HEK293 (cell line): ENCODE results near the gene HMGCS1.

ENCODE experiments used
- CTCF ChIA-PET: fragments of 350-600 bp; formaldehyde crosslinking; extraction: SDS; loops from one replicate; lab custom pipeline; 2021; ENCODE audit warnings: antibody characterized with exemption; lab: Yijun Ruan, JAX
- POLR2A ChIA-PET: fragments of 300-600 bp; formaldehyde crosslinking; extraction: SDS; loops from one replicate; lab custom pipeline; 2020; ENCODE audit warnings: antibody characterized with exemption, inconsistent platforms; lab: Yijun Ruan, JAX
- H3K27ac ChIP-seq: fragments of 200-500 bp; sonication (Bioruptor generic); 2 replicates; pipeline ENCODE4 v1.5.1; 2014; ENCODE audit warnings: low read depth, low read length, control low read depth, inconsistent platforms; ENCODE audit errors: extremely low read depth
- H3K36me3 ChIP-seq, 2 experiments: fragments of 200-500 bp in 1 of 2; sonication (Bioruptor generic) in 1 of 2; 1 replicate in 1 of 2; 2 replicates in 1 of 2; pipeline ENCODE4 v1.5.1; 2014 to 2017; ENCODE audit warnings: inconsistent platforms in 2 of 2, low read length in 2 of 2; ENCODE audit not compliant: control insufficient read depth in 2 of 2, insufficient read depth in 1 of 2
- H3K4me1 ChIP-seq: fragments of 200-500 bp; sonication (Bioruptor generic); 2 replicates; pipeline ENCODE4 v1.5.1; 2014; ENCODE audit warnings: mild to moderate bottlenecking, low read length, inconsistent platforms; ENCODE audit not compliant: control insufficient read depth, insufficient read depth
- H3K4me3 ChIP-seq: 2 replicates; pipeline ENCODE4 v1.5.1; 2011; ENCODE audit warnings: low read depth, mild to moderate bottlenecking, control low read depth, low read length, moderate library complexity
- H3K9me3 ChIP-seq: fragments of 200-500 bp; sonication (Bioruptor generic); 2 replicates; pipeline ENCODE4 v1.5.1; 2014; ENCODE audit warnings: low read depth, low read length, inconsistent platforms; ENCODE audit not compliant: control insufficient read depth, insufficient read depth
- GFI1B ChIP-seq: fragments of 450-650 bp; formaldehyde crosslinking; IDR thresholded peaks from 2 replicates; pipeline ENCODE4 v1.5.1; 2016; ENCODE audit warnings: missing biosample characterization, missing genetic modification characterization
- KLF16 ChIP-seq: fragments of 450-650 bp; formaldehyde crosslinking; IDR thresholded peaks from 2 replicates; pipeline ENCODE4 v1.5.1; 2017; ENCODE audit warnings: missing biosample characterization, missing genetic modification characterization
- MEIS1 ChIP-seq: sonication (generic); formaldehyde crosslinking; IDR thresholded peaks from 2 replicates; pipeline ENCODE4 v1.8.1; 2022; ENCODE audit warnings: missing genetic modification reagents, mild to moderate bottlenecking, borderline replicate concordance
- REPIN1 ChIP-seq: fragments of 450-650 bp; formaldehyde crosslinking; IDR thresholded peaks from 2 replicates; pipeline ENCODE4 v1.5.1; 2017; ENCODE audit warnings: missing biosample characterization, missing genetic modification characterization, low read depth
- SCRT2 ChIP-seq: fragments of 450-650 bp; formaldehyde crosslinking; IDR thresholded peaks from 2 replicates; pipeline ENCODE4 v1.5.1; 2016; ENCODE audit warnings: missing biosample characterization, missing genetic modification characterization
- ZBTB21 ChIP-seq: fragments of 450-650 bp; formaldehyde crosslinking; IDR thresholded peaks from 2 replicates; pipeline ENCODE4 v1.5.1; 2017; ENCODE audit warnings: missing biosample characterization, missing genetic modification characterization
- ZNF132 ChIP-seq: fragments of 450-650 bp; formaldehyde crosslinking; IDR thresholded peaks from 2 replicates; pipeline ENCODE4 v1.5.1; 2017; ENCODE audit warnings: missing biosample characterization, missing genetic modification characterization, borderline replicate concordance
- ZNF138 ChIP-seq: fragments of 450-650 bp; formaldehyde crosslinking; IDR thresholded peaks from 2 replicates; pipeline ENCODE4 v1.5.1; 2016; ENCODE audit warnings: missing biosample characterization, missing genetic modification characterization, borderline replicate concordance
- ZNF16 ChIP-seq: fragments of 450-650 bp; formaldehyde crosslinking; IDR thresholded peaks from 2 replicates; pipeline ENCODE4 v1.5.1; 2016; ENCODE audit warnings: low read depth, missing biosample characterization, missing genetic modification characterization
- ZNF175 ChIP-seq: fragments of 450-650 bp; formaldehyde crosslinking; IDR thresholded peaks from 2 replicates; pipeline ENCODE4 v1.5.1; 2016; ENCODE audit warnings: missing biosample characterization, missing genetic modification characterization
- ZNF239 ChIP-seq: fragments of 450-650 bp; formaldehyde crosslinking; IDR thresholded peaks from 2 replicates; pipeline ENCODE4 v1.5.1; 2016; ENCODE audit warnings: missing biosample characterization, missing genetic modification characterization
- ZNF24 ChIP-seq: fragments of 450-650 bp; formaldehyde crosslinking; IDR thresholded peaks from 2 replicates; pipeline ENCODE4 v1.5.1; 2016; ENCODE audit warnings: missing biosample characterization, missing genetic modification characterization
- ZNF302 ChIP-seq: fragments of 450-650 bp; formaldehyde crosslinking; IDR thresholded peaks from 2 replicates; pipeline ENCODE4 v1.5.1; 2016; ENCODE audit warnings: missing biosample characterization, missing genetic modification characterization, low read depth
- ZNF37A ChIP-seq: fragments of 450-650 bp; IDR thresholded peaks from 2 replicates; pipeline ENCODE4 v1.5.1; 2018; ENCODE audit warnings: missing biosample characterization, missing genetic modification characterization
- ZNF394 ChIP-seq: fragments of 450-650 bp; formaldehyde crosslinking; IDR thresholded peaks from 2 replicates; pipeline ENCODE4 v1.5.1; 2016; ENCODE audit warnings: missing biosample characterization, missing genetic modification characterization, mild to moderate bottlenecking, moderate library complexity, borderline replicate concordance
- ZNF501 ChIP-seq: fragments of 450-650 bp; formaldehyde crosslinking; IDR thresholded peaks from 2 replicates; pipeline ENCODE4 v1.5.1; 2016; ENCODE audit warnings: missing biosample characterization, missing genetic modification characterization
- ZNF549 ChIP-seq: fragments of 450-650 bp; IDR thresholded peaks from 2 replicates; pipeline ENCODE4 v1.5.1; 2018; ENCODE audit warnings: missing biosample characterization, missing genetic modification characterization, mild to moderate bottlenecking, inconsistent platforms, moderate library complexity
- ZNF596 ChIP-seq: fragments of 450-650 bp; IDR thresholded peaks from 2 replicates; pipeline ENCODE4 v1.5.0; 2018; ENCODE audit warnings: missing biosample characterization, mild to moderate bottlenecking, missing genetic modification characterization, moderate library complexity
- ZNF707 ChIP-seq: fragments of 450-650 bp; formaldehyde crosslinking; IDR thresholded peaks from 2 replicates; pipeline ENCODE4 v1.5.1; 2016; ENCODE audit warnings: missing biosample characterization, missing genetic modification characterization
- ZNF830 ChIP-seq: fragments of 450-650 bp; IDR thresholded peaks from 2 replicates; pipeline ENCODE4 v1.5.0; 2018; ENCODE audit warnings: missing biosample characterization, missing genetic modification characterization, low read depth, mild to moderate bottlenecking, moderate library complexity
- ZSCAN16 ChIP-seq: fragments of 450-650 bp; formaldehyde crosslinking; IDR thresholded peaks from 2 replicates; pipeline ENCODE4 v1.5.1; 2016; ENCODE audit warnings: missing biosample characterization, missing genetic modification characterization
- TF ChIP-seq, protein P1 (sequence below): fragments of 450-650 bp; formaldehyde crosslinking; IDR thresholded peaks from 2 replicates; pipeline ENCODE4 v1.5.1; 2016; ENCODE audit warnings: missing biosample characterization, missing genetic modification characterization
- TF ChIP-seq, protein P2 (sequence below): fragments of 450-650 bp; formaldehyde crosslinking; IDR thresholded peaks from 2 replicates; pipeline ENCODE4 v1.5.1; 2016; ENCODE audit warnings: missing biosample characterization, missing genetic modification characterization
- TF ChIP-seq, protein P3 (sequence below): fragments of 450-650 bp; formaldehyde crosslinking; IDR thresholded peaks from 2 replicates; pipeline ENCODE4 v1.5.1; 2017; ENCODE audit warnings: missing biosample characterization, missing genetic modification characterization

HMGCS1 gene

DNA sequence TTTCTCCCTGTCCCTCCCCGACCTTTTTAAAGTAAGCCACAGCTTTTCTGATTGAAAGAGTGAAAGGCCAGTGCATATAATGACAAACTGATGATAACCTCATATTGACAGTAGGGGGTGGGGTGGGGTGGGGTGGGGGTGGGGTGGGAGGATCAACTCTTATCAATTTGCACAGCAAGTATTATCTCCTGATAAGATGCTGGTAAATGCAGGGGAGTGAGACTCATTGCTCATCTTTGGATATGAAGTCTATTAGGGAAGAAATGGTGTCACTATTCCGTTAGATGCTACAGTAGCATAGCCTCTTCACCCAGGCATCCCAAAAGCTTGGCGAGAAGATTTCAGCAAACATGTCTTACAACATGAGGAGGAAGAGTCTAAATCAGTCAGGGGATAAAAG, 38.9 kb upstream of the HMGCS1 start:
- POLR2A ChIA-PET = interaction anchor here (0.7 kb wide), 1 partner anchor 447 kb away, joined by 5 read pairs; no protein-coding TSS in a partner anchor
- Histone ChIP-seq H3K4me3 (no peak overlapping the region), H3K4me1 (no peaks in the 10 kb centered on the region), H3K27ac (no peak overlapping the region), H3K9me3 (no peaks in the 10 kb centered on the region), H3K36me3 (no peaks in the 10 kb centered on the region)
- CTCF ChIA-PET = interaction anchor here (0.6 to 2.0 kb wide), 3 partner anchors 21 to 212 kb away, joined by 3 to 6 read pairs (median 4); no protein-coding TSS in a partner anchor
- no peak for TF ChIP-seq ZNF501
- TF ChIP-seq KLF16 (tag by site-specific recombination) = no peak

DNA sequence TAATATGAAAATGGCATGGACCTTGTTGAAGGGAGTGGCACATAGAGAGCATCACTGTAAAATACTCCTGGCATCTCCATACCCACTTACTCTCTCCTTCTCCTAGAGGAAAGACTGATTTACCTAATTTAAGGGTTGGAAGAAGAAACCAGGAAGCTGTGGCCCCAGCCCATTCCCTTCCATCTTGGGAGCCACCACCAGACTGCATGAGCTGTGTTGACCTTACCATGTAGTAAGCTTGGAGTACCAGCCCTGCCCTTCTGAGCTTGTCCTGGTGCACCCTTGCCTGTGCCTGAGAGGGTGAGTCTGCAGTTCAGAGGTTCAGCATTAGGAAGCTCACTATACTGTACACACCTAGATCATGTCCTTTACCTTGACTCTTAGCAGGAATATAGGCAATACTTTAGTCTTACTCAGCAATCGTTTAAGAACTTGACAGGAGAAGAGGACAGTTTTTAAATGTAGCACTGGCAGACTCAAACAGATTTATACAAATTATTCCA, 35.7 kb upstream of the HMGCS1 start:
- Histone ChIP-seq H3K36me3 (no peaks in the 10 kb centered on the region), H3K9me3 (no peaks in the 10 kb centered on the region), H3K4me1 (no peaks in the 10 kb centered on the region), H3K27ac (no peak overlapping the region), H3K4me3 (no peak overlapping the region)
- ChIA-PET CTCF (interaction anchor here (0.7 kb wide), 1 partner anchor 32 kb away, joined by 4 read pairs; no protein-coding TSS in a partner anchor), POLR2A (interaction anchor here (1.0 kb wide), 1 partner anchor 35 kb away, joined by 3 read pairs; the partner anchor contains the start of gene HMGCS1)
- TF ChIP-seq ZNF138 (tag by site-specific recombination) (no peak), ZNF549 (tag by site-specific recombination) (no peak), ZNF37A (tag by site-specific recombination) (no peak), ZBTB21 (tag by site-specific recombination) (no peak), SCRT2 (tag by site-specific recombination) (no peak), ZNF16 (no peak), MEIS1 (CRISPR knock-in tag) (no peak), ZNF707 (tag by site-specific recombination) (no peak), GFI1B (tag by site-specific recombination) (no peak), ZSCAN16 (no peak), ZNF830 (tag by site-specific recombination) (no peak), ZNF132 (no peak), ZNF175 (tag by site-specific recombination) (no peak), ZNF596 (tag by site-specific recombination) (no peak)
- TF ChIP-seq, protein P1, sequence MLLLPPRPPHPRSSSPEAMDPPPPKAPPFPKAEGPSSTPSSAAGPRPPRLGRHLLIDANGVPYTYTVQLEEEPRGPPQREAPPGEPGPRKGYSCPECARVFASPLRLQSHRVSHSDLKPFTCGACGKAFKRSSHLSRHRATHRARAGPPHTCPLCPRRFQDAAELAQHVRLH (tag by site-specific recombination) = no peak
- TF ChIP-seq, protein P2, sequence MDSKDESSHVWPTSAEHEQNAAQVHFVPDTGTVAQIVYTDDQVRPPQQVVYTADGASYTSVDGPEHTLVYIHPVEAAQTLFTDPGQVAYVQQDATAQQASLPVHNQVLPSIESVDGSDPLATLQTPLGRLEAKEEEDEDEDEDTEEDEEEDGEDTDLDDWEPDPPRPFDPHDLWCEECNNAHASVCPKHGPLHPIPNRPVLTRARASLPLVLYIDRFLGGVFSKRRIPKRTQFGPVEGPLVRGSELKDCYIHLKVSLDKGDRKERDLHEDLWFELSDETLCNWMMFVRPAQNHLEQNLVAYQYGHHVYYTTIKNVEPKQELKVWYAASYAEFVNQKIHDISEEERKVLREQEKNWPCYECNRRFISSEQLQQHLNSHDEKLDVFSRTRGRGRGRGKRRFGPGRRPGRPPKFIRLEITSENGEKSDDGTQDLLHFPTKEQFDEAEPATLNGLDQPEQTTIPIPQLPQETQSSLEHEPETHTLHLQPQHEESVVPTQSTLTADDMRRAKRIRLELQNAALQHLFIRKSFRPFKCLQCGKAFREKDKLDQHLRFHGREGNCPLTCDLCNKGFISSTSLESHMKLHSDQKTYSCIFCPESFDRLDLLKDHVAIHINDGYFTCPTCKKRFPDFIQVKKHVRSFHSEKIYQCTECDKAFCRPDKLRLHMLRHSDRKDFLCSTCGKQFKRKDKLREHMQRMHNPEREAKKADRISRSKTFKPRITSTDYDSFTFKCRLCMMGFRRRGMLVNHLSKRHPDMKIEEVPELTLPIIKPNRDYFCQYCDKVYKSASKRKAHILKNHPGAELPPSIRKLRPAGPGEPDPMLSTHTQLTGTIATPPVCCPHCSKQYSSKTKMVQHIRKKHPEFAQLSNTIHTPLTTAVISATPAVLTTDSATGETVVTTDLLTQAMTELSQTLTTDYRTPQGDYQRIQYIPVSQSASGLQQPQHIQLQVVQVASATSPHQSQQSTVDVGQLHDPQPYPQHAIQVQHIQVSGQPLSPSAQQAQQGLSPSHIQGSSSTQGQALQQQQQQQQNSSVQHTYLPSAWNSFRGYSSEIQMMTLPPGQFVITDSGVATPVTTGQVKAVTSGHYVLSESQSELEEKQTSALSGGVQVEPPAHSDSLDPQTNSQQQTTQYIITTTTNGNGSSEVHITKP (tag by site-specific recombination) = no peak

DNA sequence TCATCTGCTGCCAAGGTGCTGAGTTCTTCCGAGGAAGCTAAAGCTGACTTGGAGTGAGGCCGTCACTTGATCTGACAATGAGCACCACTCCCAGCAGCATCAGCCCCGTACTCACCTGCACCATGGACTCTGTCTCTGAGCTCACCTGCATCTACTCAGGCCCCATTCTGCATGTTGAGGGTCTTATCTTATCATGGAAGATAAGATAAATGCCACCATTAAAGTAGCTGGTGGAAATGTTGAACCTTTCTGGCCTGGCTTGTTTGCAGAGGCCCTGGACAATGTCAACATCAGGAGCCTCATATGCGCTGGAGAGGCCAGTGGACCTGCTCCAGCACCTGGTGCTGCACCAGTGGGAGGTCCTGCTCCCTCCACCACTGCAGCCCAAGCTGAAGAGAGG, 35.0 kb upstream of the HMGCS1 start:
- Histone ChIP-seq H3K36me3 (no peaks in the 10 kb centered on the region), H3K4me3 (no peak overlapping the region), H3K9me3 (no peaks in the 10 kb centered on the region), H3K27ac (no peak overlapping the region), H3K4me1 (no peaks in the 10 kb centered on the region)
- ChIA-PET POLR2A (no interaction called here), CTCF (no interaction called here)
- no peak for TF ChIP-seq REPIN1
- no peak for TF ChIP-seq ZNF394
- TF ChIP-seq, protein P3, sequence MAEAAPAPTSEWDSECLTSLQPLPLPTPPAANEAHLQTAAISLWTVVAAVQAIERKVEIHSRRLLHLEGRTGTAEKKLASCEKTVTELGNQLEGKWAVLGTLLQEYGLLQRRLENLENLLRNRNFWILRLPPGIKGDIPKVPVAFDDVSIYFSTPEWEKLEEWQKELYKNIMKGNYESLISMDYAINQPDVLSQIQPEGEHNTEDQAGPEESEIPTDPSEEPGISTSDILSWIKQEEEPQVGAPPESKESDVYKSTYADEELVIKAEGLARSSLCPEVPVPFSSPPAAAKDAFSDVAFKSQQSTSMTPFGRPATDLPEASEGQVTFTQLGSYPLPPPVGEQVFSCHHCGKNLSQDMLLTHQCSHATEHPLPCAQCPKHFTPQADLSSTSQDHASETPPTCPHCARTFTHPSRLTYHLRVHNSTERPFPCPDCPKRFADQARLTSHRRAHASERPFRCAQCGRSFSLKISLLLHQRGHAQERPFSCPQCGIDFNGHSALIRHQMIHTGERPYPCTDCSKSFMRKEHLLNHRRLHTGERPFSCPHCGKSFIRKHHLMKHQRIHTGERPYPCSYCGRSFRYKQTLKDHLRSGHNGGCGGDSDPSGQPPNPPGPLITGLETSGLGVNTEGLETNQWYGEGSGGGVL (tag by site-specific recombination) = no peak
- no peak for TF ChIP-seq ZNF302
- TF ChIP-seq ZNF239 (tag by site-specific recombination) = no peak
- TF ChIP-seq, protein P2 (tag by site-specific recombination) = no peak
- no peak for TF ChIP-seq ZNF24 (tag by site-specific recombination)
